Lower leg skin (tissue), 3 donors: Measurements from ENCODE around the gene ALDH1A2.

ENCODE experiments used
- POLR2A ChIP-seq, 2 donors: fragments of 450-650 bp; IDR thresholded peaks; one replicate each; pipeline ENCODE4 v1.6.1; 2016 to 2017; ENCODE audit warnings: antibody characterized with exemption in 2 of 2, mild to moderate bottlenecking in 1 of 2, moderate library complexity in 1 of 2
- TF ChIP-seq, protein P1 (sequence below), 3 donors: fragments of 450-650 bp; IDR thresholded peaks; one replicate each; pipeline ENCODE4 v1.5.1; 2016; ENCODE audit warnings: antibody characterized with exemption in 3 of 3, mild to moderate bottlenecking in 3 of 3, moderate library complexity in 2 of 3

DNA sequence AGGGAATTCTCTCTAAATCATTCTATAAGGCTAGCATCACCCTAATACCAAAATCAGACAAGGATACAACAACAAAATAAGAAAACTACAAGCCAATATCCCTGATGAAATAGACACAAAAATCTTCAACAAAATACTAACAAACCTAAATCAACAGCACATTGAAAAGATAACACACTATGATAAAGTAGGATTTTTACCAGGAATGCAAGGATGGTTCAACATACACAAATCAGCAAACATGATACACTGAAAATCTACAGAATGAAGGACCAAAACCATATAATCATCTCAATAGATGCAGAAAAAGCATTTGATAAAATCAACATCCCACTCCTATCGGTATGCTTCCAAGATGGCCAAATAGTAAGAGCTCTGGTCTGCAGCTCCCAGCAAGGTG lies 39.5 kb downstream of the ALDH1A2 start:
- TF ChIP-seq, protein P1, sequence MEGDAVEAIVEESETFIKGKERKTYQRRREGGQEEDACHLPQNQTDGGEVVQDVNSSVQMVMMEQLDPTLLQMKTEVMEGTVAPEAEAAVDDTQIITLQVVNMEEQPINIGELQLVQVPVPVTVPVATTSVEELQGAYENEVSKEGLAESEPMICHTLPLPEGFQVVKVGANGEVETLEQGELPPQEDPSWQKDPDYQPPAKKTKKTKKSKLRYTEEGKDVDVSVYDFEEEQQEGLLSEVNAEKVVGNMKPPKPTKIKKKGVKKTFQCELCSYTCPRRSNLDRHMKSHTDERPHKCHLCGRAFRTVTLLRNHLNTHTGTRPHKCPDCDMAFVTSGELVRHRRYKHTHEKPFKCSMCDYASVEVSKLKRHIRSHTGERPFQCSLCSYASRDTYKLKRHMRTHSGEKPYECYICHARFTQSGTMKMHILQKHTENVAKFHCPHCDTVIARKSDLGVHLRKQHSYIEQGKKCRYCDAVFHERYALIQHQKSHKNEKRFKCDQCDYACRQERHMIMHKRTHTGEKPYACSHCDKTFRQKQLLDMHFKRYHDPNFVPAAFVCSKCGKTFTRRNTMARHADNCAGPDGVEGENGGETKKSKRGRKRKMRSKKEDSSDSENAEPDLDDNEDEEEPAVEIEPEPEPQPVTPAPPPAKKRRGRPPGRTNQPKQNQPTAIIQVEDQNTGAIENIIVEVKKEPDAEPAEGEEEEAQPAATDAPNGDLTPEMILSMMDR (IDR thresholded peaks at IDR 0.05), result no peak
- TF ChIP-seq POLR2A (IDR thresholded peaks at IDR 0.05), result no peak
